ENCODE data around the gene TUBGCP3.

Gene TUBGCP3

GRCh38 chr13:112450118-112450903 lies 137.6 kb downstream of the TUBGCP3 start:
- no peak for DNase-seq

- DNase-seq, result no peak
These were observed 138.4 kb downstream of the TUBGCP3 start for GRCh38 chr13:112449545-112449930.

GRCh38 chr13:112448621-112449544 lies 139.1 kb downstream of the TUBGCP3 start:
- DNase-seq, result no peak

GRCh38 chr13:112447761-112448603 lies 140.0 kb downstream of the TUBGCP3 start:
- DNase-seq, result no peak

GRCh38 chr13:112447306-112447705 lies 140.6 kb downstream of the TUBGCP3 start:
- DNase-seq, result no peak

GRCh38 chr13:112446867-112447266 lies 141.1 kb downstream of the TUBGCP3 start:
- no peak for DNase-seq

- no peak for DNase-seq
These were observed 141.5 kb downstream of the TUBGCP3 start for GRCh38 chr13:112446347-112446861.

- no peak for DNase-seq
These were observed 142.3 kb downstream of the TUBGCP3 start for GRCh38 chr13:112445411-112446271.

GRCh38 chr13:112444416-112445399 lies 143.2 kb downstream of the TUBGCP3 start:
- DNase-seq, result no peak

GRCh38 chr13:112443995-112444311 lies 144.0 kb downstream of the TUBGCP3 start:
- DNase-seq, result peak; percentile 62

- DNase-seq, result peak; percentile 11
These were observed 144.6 kb downstream of the TUBGCP3 start for GRCh38 chr13:112443191-112443994.

- no peak for DNase-seq
These were observed 145.4 kb downstream of the TUBGCP3 start for GRCh38 chr13:112442483-112443090.

- no peak for DNase-seq
These were observed 146.1 kb downstream of the TUBGCP3 start for GRCh38 chr13:112441779-112442310.

GRCh38 chr13:112441226-112441625 lies 146.7 kb downstream of the TUBGCP3 start:
- no peak for DNase-seq

GRCh38 chr13:112438515-112438914 lies 149.4 kb downstream of the TUBGCP3 start:
- no peak for DNase-seq

GRCh38 chr13:112438094-112438493 lies 149.9 kb downstream of the TUBGCP3 start:
- no peak for DNase-seq

GRCh38 chr13:112435973-112436372 lies 152.0 kb downstream of the TUBGCP3 start:
- no peak for DNase-seq

All from stimulated activated CD4-positive, alpha-beta T cell treated with anti-CD3 and anti-CD28 coated beads, Interleukin-1b, Interleukin-23, amount 100 ng/mL, for 48 hours (primary cell).